Activated CD4-positive, alpha-beta T cell treated with anti-CD3 and anti-CD28 coated beads, Interleukin-10, Interleukin-2, amounts not matched to agents 100 ng/mL and 50 ng/mL, durations not matched to agents 16 hours and 8 hours (primary cell): ENCODE measurements around the gene NMS.
A peak's percentile ranks its signal among the peaks of the same experiment; 100 is the strongest.

Experiments
- DNase-seq: peaks from one replicate; pipeline ENCODE4 v3.0.0-alpha.2; 2020

The NMS gene

DNA sequence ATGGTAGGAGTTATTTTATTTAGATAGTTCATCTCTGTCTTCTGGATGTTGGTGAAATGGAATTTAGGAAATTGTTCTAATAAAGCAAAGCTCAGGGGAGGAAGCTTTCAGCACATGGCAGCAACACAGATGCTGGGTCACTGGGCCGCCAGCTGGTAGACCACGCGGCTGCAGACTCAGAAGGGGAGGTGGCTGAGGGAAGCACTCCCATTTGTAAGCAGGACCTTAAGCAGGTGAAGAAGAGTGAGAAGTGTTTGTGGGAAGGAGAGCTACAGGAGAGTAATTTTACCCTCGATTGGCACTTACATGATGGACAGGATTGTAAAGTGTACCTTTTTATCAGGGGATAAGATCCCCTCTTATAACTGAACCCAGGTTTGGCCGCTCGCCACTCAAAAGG, 24.4 kb downstream of the NMS start:
- no peak for DNase-seq

- DNase-seq: no peak
Observed at GRCh38 chr2:100502782-100503181, 32.5 kb downstream of the NMS start.

- DNase-seq: no peak
Observed at GRCh38 chr2:100504542-100504941, 34.3 kb downstream of the NMS start.

- DNase-seq: no peak
Observed at GRCh38 chr2:100509066-100509465, 38.8 kb downstream of the NMS start.

DNA sequence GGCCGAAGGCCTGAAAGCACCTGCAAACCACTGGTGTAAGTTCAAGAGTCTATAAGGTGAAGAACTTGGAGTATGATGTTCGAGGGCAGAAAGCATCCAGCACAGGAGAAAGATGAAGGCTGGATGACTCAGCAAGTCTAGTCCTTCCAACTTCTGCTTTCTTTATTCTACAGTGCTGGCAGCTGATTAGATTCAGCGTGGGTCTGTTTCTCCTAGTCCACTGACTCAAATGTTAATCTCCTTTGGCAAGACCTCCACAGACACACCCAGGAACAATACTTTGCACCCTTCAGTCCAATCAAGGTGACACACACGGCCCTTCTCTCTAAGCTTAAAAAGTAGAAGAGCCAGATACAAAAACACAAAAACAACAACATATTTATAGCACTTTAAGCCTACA, 43.4 kb downstream of the NMS start:
- DNase-seq: no peak

GRCh38 chr2:100517556-100517955, 47.3 kb downstream of the NMS start:
- no peak for DNase-seq

GRCh38 chr2:100518801-100519200, 48.5 kb downstream of the NMS start:
- DNase-seq: no peak

DNA sequence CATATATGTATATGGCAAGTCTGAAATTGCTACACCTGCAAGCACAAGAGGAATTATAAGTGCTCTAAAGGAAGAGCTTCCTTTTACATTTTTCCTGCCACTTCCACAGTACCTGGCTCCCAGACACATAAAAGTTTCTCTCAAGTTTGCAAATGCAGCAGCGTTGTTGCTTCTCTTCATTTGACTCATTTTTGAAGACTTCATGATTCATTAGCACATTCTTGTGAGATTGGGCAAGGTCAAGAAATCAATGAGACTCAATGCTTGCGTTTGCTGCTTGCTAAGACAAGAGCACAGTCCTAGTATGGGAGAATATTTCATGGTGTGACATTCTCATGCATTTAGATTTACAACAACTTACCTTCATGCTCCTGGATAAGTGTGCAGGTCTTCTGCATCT, 49.9 kb downstream of the NMS start:
- DNase-seq: no peak

- DNase-seq: no peak
Observed at GRCh38 chr2:100522430-100522829, 52.1 kb downstream of the NMS start.

GRCh38 chr2:100524331-100524730, 54.0 kb downstream of the NMS start:
- peak; percentile 6 for DNase-seq

DNA sequence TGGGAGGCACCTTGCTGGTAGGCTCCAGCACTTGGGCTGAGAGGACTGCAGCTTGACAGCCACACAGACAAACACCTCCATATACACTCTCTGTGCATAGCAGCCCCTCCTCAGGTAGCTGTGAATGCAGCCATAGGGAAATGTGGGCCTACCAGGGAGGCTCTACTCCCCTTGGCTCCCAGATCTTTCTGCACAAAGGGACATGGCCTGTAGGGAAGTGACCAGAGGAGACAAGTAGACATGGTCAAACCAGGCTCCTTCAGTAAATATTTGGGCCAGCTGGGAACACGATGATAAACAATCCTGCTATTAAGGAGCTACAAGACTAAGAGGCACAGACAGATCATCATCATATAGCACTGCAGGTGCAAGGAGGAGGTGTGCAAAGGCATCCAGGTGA, 56.6 kb downstream of the NMS start:
- DNase-seq: no peak

GRCh38 chr2:100527440-100528015, 57.2 kb downstream of the NMS start:
- DNase-seq: no peak

GRCh38 chr2:100529176-100529575, 58.9 kb downstream of the NMS start:
- DNase-seq: no peak

DNA sequence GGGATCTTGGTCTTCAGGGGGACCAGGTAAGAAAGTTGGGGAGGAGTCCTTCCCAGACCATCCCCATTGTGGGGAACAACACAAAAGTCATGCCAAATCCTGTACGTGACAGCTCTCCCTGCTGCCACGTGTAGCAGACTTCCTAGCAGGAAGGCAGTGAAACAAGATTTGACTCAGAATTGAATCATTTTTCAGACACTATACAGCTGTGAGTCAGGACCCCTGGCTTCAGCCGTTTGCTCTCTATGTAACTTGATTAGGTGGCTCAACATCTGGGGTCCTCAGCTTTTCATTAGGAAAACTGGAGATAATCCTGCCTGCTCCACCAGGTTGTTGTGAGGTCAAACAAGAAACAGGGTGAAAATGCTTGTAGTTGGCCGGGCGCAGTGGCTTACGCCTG, 59.6 kb downstream of the NMS start:
- no peak for DNase-seq
